Measurements from ENCODE around the gene ZFP36L2.

GRCh38 chr2:43224131-43224570, 2.3 kb downstream of the ZFP36L2 start:
- no peak for TF ChIP-seq POLR2A (IDR thresholded peaks at IDR 0.05; ENCODE audit: low read length)
- no peak for TF ChIP-seq GATA1 (IDR thresholded peaks at IDR 0.05; ENCODE audit: low read depth, low read length)
